Endothelial cell of umbilical vein (primary cell): ENCODE data around the gene OXCT2.

ENCODE experiments used
- EZH2 ChIP-seq: IDR thresholded peaks from 2 replicates; pipeline ENCODE4 v1.6.1; 2012; ENCODE audit warnings: borderline replicate concordance, low read depth, mild to moderate bottlenecking, moderate library complexity, low read length, inconsistent platforms; ENCODE audit not compliant: severe bottlenecking
- GATA2 ChIP-seq: IDR thresholded peaks from 2 replicates; pipeline ENCODE4 v1.7.0; 2011; ENCODE audit warnings: low read depth, mild to moderate bottlenecking, moderate library complexity, mixed read lengths, low read length; ENCODE audit not compliant: insufficient read length, insufficient read depth
- JUN ChIP-seq: IDR thresholded peaks from 2 replicates; pipeline ENCODE4 v1.6.1; 2011; ENCODE audit warnings: borderline replicate concordance, low read depth; ENCODE audit not compliant: insufficient read length, insufficient read depth
- MYC ChIP-seq: IDR thresholded peaks from one replicate; pipeline ENCODE4 v1.6.1; 2011; ENCODE audit warnings: mild to moderate bottlenecking, low read depth, low read length
- POLR2A ChIP-seq: IDR thresholded peaks from 2 replicates; pipeline ENCODE4 v1.6.1; 2012; ENCODE audit warnings: low read depth, mild to moderate bottlenecking, control low read depth, low read length
- POLR2AphosphoS5 ChIP-seq: IDR thresholded peaks from 2 replicates; pipeline ENCODE4 v1.6.1; 2012; ENCODE audit warnings: low read depth, mild to moderate bottlenecking, control low read depth, low read length, moderate library complexity; ENCODE audit not compliant: insufficient read depth
- TF ChIP-seq, protein P1 (sequence below), 2 donors: IDR thresholded peaks; 1 replicate in 1 of 2; 2 replicates in 1 of 2; pipeline ENCODE4 v1.5.1; 2011; ENCODE audit warnings: low read length in 2 of 2, mild to moderate bottlenecking in 2 of 2, moderate library complexity in 2 of 2, control low read depth in 1 of 2, inconsistent platforms in 1 of 2, low read depth in 1 of 2; ENCODE audit not compliant: insufficient read depth in 1 of 2; ENCODE audit errors: extremely low read depth in 1 of 2
- TF ChIP-seq, protein P2 (sequence below): IDR thresholded peaks from 2 replicates; pipeline ENCODE4 v1.6.1; 2011; ENCODE audit not compliant: insufficient read depth, insufficient read length

- TF ChIP-seq, protein P1, sequence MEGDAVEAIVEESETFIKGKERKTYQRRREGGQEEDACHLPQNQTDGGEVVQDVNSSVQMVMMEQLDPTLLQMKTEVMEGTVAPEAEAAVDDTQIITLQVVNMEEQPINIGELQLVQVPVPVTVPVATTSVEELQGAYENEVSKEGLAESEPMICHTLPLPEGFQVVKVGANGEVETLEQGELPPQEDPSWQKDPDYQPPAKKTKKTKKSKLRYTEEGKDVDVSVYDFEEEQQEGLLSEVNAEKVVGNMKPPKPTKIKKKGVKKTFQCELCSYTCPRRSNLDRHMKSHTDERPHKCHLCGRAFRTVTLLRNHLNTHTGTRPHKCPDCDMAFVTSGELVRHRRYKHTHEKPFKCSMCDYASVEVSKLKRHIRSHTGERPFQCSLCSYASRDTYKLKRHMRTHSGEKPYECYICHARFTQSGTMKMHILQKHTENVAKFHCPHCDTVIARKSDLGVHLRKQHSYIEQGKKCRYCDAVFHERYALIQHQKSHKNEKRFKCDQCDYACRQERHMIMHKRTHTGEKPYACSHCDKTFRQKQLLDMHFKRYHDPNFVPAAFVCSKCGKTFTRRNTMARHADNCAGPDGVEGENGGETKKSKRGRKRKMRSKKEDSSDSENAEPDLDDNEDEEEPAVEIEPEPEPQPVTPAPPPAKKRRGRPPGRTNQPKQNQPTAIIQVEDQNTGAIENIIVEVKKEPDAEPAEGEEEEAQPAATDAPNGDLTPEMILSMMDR (IDR thresholded peaks at IDR 0.05; ENCODE audit: extremely low read depth in 1 of 2, insufficient read depth in 1 of 2, low read depth in 1 of 2, low read length in 2 of 2), result no peak
- TF ChIP-seq POLR2AphosphoS5 (no peak), POLR2A (no peak), EZH2 (no peak), MYC (no peak), GATA2 (no peak), JUN (no peak)
- TF ChIP-seq, protein P2, sequence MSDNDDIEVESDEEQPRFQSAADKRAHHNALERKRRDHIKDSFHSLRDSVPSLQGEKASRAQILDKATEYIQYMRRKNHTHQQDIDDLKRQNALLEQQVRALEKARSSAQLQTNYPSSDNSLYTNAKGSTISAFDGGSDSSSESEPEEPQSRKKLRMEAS, result no peak
Observed at GRCh38 chr1:39802496-39803260, 31.5 kb upstream of the OXCT2 start.
